Measurements from ENCODE around the gene FOXK1.

FOXK1 gene

DNA sequence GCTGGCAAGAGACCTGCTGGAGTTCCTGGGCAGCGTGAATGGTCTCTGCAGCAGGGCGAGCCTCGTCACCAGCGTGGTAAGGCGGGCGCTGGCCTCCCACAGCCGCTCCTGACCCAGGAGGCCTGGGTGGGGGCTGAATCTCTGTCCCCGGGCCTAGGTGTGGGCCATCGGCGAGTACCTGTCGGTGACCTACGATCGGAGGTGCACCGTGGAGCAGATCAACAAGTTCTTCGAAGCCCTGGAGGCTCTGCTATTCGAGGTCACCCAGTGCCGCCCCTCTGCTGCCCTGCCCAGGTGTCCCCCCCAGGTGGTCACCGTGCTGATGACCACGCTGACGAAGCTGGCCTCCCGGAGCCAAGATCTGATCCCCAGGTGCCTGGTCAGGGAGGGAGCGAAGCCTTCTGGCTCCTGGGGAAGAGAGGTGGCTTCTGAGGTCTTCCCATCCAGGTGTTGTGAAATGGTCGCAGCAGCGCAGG is 108.5 kb downstream of the FOXK1 start:
- TF ChIP-seq, protein P1, sequence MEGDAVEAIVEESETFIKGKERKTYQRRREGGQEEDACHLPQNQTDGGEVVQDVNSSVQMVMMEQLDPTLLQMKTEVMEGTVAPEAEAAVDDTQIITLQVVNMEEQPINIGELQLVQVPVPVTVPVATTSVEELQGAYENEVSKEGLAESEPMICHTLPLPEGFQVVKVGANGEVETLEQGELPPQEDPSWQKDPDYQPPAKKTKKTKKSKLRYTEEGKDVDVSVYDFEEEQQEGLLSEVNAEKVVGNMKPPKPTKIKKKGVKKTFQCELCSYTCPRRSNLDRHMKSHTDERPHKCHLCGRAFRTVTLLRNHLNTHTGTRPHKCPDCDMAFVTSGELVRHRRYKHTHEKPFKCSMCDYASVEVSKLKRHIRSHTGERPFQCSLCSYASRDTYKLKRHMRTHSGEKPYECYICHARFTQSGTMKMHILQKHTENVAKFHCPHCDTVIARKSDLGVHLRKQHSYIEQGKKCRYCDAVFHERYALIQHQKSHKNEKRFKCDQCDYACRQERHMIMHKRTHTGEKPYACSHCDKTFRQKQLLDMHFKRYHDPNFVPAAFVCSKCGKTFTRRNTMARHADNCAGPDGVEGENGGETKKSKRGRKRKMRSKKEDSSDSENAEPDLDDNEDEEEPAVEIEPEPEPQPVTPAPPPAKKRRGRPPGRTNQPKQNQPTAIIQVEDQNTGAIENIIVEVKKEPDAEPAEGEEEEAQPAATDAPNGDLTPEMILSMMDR (IDR thresholded peaks at IDR 0.05) = no peak

DNA sequence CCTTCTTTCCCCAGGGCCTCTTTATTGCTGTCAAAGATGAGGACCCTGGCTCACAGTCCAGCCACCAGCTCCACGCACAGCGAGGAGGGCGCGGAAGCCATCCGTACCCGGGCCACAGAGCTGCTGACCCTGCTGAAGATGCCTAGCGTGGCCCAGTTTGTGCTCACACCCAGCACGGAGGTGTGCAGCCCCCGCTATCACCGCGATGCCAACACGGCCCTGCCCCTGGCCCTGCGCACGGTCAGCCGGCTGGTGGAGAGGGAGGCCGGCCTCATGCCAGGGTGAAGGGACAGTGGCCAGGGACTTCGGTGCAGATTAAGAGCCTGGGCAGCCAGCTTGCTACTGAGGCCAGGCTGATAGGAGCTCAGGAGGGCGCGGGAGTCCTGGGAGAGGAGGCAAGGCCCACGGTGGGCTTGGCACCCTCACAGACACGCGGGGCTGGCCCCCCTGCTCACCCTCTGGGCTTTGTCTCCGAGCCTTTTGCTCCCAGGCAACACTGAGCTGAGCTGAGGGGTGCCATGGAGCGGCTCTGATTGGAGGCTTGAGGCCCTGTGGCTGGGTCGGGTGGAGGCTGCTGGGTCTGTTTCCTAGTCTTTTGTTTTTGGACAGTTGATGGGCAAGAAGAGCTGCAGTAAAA is 109.1 kb downstream of the FOXK1 start:
- TF ChIP-seq, protein P1 (IDR thresholded peaks at IDR 0.05) = no peak

DNA sequence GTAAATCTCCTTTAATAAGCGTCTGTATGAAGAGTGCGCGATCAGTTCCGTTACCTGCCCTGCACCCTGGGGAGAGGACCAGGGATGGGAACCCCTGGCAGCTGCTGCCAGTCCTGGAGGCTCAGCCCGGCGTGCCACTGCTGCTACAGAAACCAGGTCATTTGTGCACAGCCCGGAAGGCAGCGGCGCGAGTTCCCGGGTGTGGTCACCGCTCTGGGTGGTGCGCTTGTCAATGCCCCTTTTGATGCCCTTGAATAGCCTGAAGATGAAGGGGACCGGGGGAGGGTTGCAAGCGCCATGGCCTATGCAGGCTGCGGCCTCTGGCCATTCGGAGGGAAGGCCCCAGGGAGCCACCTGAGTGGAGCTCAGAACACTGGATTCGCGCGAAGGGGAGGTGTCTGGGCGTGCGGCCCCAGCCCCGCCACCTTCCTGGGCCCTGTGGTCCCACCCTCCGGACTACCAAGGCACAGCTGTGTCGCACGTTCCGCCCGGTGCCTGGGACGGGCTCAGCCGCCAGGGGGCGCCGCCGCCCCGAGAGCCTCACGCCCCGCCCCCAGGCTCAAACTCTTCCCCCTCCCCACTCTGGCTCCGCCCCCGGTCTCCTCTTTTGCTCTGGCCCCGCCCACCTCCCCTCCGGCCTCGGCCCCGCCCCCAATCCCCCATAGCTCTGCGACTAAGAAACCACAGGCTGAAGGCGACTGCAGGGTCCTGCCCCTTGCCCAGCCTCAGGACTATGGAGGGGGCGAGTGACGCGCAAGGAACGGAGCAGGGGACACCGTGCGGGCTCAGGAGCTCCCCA is 109.8 kb downstream of the FOXK1 start:
- TF ChIP-seq, protein P1 (IDR thresholded peaks at IDR 0.05) = peak; percentile 41; the same call in 1 of the 2 replicates

DNA sequence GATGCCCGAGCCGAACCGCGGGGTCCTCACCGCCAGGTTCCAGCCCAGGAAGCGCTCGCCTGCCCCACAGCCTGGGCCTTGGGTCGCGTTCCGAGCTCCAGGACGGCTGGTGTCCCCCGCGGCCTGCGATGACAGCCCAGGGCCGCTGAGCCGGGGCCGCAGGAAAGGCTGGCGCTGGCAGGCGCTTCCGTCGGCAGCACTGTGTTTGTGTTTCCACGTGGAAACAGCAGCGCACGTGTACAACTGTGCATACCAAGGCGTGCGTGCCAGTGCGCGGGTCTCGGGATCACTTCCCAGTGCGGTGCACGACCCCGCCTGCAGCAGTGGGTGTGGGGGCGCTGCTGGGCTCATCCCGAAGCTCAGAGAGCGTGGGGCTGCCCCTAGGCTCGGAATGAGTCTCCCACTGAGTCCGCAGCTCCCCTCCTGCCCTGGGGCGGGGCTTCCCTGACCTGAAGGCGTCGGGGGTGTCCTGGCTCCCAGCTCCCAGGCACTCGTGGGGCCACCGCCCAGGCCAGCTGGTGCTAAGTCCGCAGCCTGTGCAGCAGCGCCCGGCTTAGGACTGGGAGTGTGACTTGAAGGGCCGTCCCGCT is 110.5 kb downstream of the FOXK1 start:
- TF ChIP-seq, protein P1 (IDR thresholded peaks at IDR 0.05) = no peak

DNA sequence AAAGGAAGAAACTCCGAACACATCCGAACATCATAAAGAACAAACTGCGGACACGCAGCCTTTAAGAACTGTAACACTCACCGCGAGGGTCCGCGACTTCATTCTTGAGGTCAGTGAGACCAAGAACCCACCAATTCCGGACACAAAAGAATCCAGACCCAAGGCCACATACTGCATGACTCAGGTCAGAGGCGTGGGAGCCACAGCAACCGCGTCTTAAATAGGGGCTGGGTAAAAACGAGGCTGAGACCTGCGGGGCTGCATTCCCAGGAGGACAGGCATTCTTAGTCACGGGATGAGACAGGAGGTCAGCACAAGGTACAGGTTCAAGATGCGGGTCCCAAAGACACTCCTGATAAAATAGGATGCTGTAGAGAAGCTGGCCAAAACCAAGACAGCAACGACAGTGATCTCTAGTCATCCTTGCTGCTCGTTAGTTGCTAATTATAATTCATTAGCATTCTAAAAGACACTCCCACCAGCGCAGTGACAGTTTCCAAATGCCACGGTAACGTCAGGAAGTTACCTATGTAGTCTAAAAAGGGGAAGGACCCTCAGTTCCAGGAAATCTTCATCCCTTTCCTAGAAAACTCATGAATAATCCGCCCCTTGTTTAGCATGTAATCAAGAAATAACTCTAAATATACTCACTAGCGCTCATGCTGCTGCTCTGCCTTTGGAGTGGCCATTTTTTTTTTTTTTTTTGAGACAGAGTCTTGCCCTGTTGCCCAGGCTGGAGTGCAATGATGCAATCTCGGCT is 112.7 kb downstream of the FOXK1 start:
- TF ChIP-seq, protein P1 (IDR thresholded peaks at IDR 0.05) = no peak

DNA sequence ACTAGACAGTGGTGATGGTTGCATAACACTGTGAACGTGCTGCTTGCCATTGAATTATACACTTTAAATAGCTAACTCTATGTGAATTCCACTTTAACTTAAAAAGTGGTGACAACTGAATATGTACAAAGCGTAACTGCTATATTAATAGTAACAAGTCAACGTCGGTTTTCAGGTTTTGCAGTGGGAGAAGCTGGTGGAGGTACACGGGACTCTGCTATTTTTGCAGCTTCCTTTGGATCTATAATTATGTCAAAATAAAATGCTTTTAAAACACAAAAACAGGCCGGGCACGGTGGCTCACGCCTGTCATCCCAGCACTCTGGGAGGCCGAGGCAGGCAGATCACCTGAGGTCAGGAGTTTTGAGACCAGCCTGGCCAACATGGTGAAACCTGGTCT is 114.4 kb downstream of the FOXK1 start:
- TF ChIP-seq, protein P1 (IDR thresholded peaks at IDR 0.05) = no peak

Data from LNCAP (cell line).